ENCODE results near the gene VPS37C. TPM values are rescaled to one million over a fixed set of nuclear protein-coding genes. Genes with fewer than 3 reads are reported as not detected.

The VPS37C gene
- total RNA-seq, 3 donors from 2014 or later (not counting 1 experiment from before 2014, with no cell fraction given), result 6.4 to 6.9 (median 6.5) TPM

GRCh38 chr11:61117168-61117520 lies 44.1 kb downstream of the VPS37C start:
- Mint-ChIP-seq H3K36me3 (no peaks in the 10 kb centered on the region), H3K4me3 (no peak overlapping the region), H3K9me3 (no peaks in the 10 kb centered on the region), H3K27ac (no peak overlapping the region), H3K4me1 (peaks cover 6 to 19% of the 10 kb centered on the region in 2 donors), H3K27me3 (ENCODE audit: low read depth in 2 of 2) (peaks cover 0 to 5% of the 10 kb centered on the region in 2 donors)
- H3K27me3 ChIP-seq (ENCODE audit: control insufficient read depth, insufficient read depth, low read length), result no peaks in the 10 kb centered on the region
- no peak for ATAC-seq
- peaks cover 27% of the 10 kb centered on the region for H3K4me1 ChIP-seq (ENCODE audit: control insufficient read depth, insufficient read depth, low read length)
- H3K27ac ChIP-seq (ENCODE audit: low read length), result no peak overlapping the region
- WGBS (ENCODE audit: insufficient coverage), result 100% methylated on average over 1 of the region's 2 CpGs
- intact Hi-C loops (cut with micrococcal nuclease), result no loop called here
- no peak overlapping the region for H3K4me3 ChIP-seq (ENCODE audit: low read length)
- no peaks in the 10 kb centered on the region for H3K9me3 ChIP-seq (ENCODE audit: control insufficient read depth, insufficient read depth, low read length)
- no peak for TF ChIP-seq CTCF (IDR thresholded peaks at IDR 0.05)
- H3K36me3 ChIP-seq (ENCODE audit: control insufficient read depth, insufficient read depth, low read length), result no peaks in the 10 kb centered on the region
- no peak for DNase-seq

- Mint-ChIP-seq H3K4me1 (peaks cover 6 to 20% of the 10 kb centered on the region in 2 donors), H3K36me3 (no peaks in the 10 kb centered on the region), H3K4me3 (no peak overlapping the region), H3K27ac (peak overlapping the region in 1 of 2 donors; percentile 3), H3K9me3 (no peaks in the 10 kb centered on the region), H3K27me3 (ENCODE audit: low read depth in 2 of 2) (no peaks in the 10 kb centered on the region)
- Histone ChIP-seq H3K4me1 (ENCODE audit: control insufficient read depth, insufficient read depth, low read length) (peaks cover 32% of the 10 kb centered on the region), H3K27ac (ENCODE audit: low read length) (no peak overlapping the region), H3K36me3 (ENCODE audit: control insufficient read depth, insufficient read depth, low read length) (no peaks in the 10 kb centered on the region), H3K4me3 (ENCODE audit: low read length) (no peak overlapping the region), H3K9me3 (ENCODE audit: control insufficient read depth, insufficient read depth, low read length) (no peaks in the 10 kb centered on the region), H3K27me3 (ENCODE audit: control insufficient read depth, insufficient read depth, low read length) (no peaks in the 10 kb centered on the region)
- intact Hi-C loops (cut with micrococcal nuclease), result no loop called here
- ATAC-seq (no peak), DNase-seq (peak in 1 of 2 donors; percentile 13)
- WGBS (ENCODE audit: insufficient coverage), result 85% methylated on average over 7 of the region's 7 CpGs
- TF ChIP-seq CTCF (IDR thresholded peaks at IDR 0.05), result no peak
These were observed 44.6 kb downstream of the VPS37C start for GRCh38 chr11:61116426-61117167.

- Mint-ChIP-seq H3K27me3 (ENCODE audit: low read depth in 2 of 2) (no peaks in the 10 kb centered on the region), H3K27ac (no peak overlapping the region), H3K9me3 (no peaks in the 10 kb centered on the region), H3K4me1 (peaks cover 6 to 21% of the 10 kb centered on the region in 2 donors), H3K36me3 (no peaks in the 10 kb centered on the region), H3K4me3 (no peak overlapping the region)
- no peak for DNase-seq
- H3K27ac ChIP-seq (ENCODE audit: low read length), result no peak overlapping the region
- no peak for TF ChIP-seq CTCF (IDR thresholded peaks at IDR 0.05)
- intact Hi-C loops (cut with micrococcal nuclease), result no loop called here
- H3K36me3 ChIP-seq (ENCODE audit: control insufficient read depth, insufficient read depth, low read length), result no peaks in the 10 kb centered on the region
- H3K4me1 ChIP-seq (ENCODE audit: control insufficient read depth, insufficient read depth, low read length), result peaks cover 31% of the 10 kb centered on the region
- H3K9me3 ChIP-seq (ENCODE audit: control insufficient read depth, insufficient read depth, low read length), result no peaks in the 10 kb centered on the region
- WGBS (ENCODE audit: insufficient coverage), result 97% methylated on average over 21 of the region's 21 CpGs
- no peak overlapping the region for H3K4me3 ChIP-seq (ENCODE audit: low read length)
- no peaks in the 10 kb centered on the region for H3K27me3 ChIP-seq (ENCODE audit: control insufficient read depth, insufficient read depth, low read length)
- no peak for ATAC-seq
These were observed 45.6 kb downstream of the VPS37C start for GRCh38 chr11:61115498-61116224.
